MM.1S (cell line): ENCODE measurements around the gene MROH2A.

ENCODE experiments used
- EZH2 ChIP-seq: fragments of 300-600 bp; sonication (generic); optimal IDR thresholded peaks from 2 replicates; pipeline ENCODE3; 2017; ENCODE audit warnings: low read depth, mild to moderate bottlenecking, antibody characterized with exemption, low read length, mixed read lengths
- EZH2phosphoT487 ChIP-seq: fragments of 300-600 bp; sonication (generic); IDR thresholded peaks from 2 replicates; pipeline ENCODE4 v1.6.1; 2018; ENCODE audit warnings: antibody characterized with exemption, low read length
- TF ChIP-seq, protein P1 (sequence below): fragments of 300-600 bp; sonication (generic); IDR thresholded peaks from 2 replicates; pipeline ENCODE4 v1.5.1; 2016; ENCODE audit warnings: antibody characterized with exemption, low read length, mixed read lengths

DNA sequence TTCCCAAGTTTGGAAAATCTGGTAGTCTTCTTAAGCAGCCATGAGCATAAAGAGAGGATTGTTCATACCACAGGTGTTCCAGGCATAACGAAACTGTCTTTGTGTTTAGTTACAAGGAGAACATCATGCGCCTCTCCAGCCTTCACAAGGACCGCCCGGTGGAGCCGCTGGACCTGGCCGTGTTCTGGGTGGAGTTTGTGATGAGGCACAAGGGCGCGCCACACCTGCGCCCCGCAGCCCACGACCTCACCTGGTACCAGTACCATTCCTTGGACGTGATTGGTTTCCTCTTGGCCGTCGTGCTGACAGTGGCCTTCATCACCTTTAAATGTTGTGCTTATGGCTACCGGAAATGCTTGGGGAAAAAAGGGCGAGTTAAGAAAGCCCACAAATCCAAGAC lies 6.0 kb upstream of the MROH2A start:
- TF ChIP-seq, protein P1, sequence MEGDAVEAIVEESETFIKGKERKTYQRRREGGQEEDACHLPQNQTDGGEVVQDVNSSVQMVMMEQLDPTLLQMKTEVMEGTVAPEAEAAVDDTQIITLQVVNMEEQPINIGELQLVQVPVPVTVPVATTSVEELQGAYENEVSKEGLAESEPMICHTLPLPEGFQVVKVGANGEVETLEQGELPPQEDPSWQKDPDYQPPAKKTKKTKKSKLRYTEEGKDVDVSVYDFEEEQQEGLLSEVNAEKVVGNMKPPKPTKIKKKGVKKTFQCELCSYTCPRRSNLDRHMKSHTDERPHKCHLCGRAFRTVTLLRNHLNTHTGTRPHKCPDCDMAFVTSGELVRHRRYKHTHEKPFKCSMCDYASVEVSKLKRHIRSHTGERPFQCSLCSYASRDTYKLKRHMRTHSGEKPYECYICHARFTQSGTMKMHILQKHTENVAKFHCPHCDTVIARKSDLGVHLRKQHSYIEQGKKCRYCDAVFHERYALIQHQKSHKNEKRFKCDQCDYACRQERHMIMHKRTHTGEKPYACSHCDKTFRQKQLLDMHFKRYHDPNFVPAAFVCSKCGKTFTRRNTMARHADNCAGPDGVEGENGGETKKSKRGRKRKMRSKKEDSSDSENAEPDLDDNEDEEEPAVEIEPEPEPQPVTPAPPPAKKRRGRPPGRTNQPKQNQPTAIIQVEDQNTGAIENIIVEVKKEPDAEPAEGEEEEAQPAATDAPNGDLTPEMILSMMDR: no peak
- TF ChIP-seq EZH2: no peak
- no peak for TF ChIP-seq EZH2phosphoT487
